HepG2 (cell line): ENCODE results near the gene RIOK2. TPM values are rescaled to one million over a fixed set of nuclear protein-coding genes. Genes with fewer than 3 reads are reported as not detected.

Source experiments
- ATAC-seq: fragments of 200-7000 bp; cut with Tn5 transposase; 3 replicates; pipeline ENCODE4 v1.9.1; 2020; ENCODE audit warnings: mild to moderate bottlenecking, moderate library complexity
- BruUV-seq: library from RNA; stranded (reverse); fragments of 400-500 nt; replicated peaks from 2 replicates; lab custom pipeline; 2021; lab: Mats Ljungman, UMichigan
- CTCF ChIA-PET: fragments of 300-600 bp; formaldehyde crosslinking; extraction: SDS; loops from one replicate; lab custom pipeline; 2021; ENCODE audit warnings: low total read pairs, inconsistent platforms, low intra/inter-chr PET ratio; lab: Yijun Ruan, JAX
- POLR2A ChIA-PET: fragments of 350-600 bp; sonication (Branson Sonifier 250); formaldehyde crosslinking; loops from one replicate; lab custom pipeline; 2020; ENCODE audit warnings: antibody characterized with exemption, inconsistent platforms; lab: Yijun Ruan, JAX
- DNase-seq: peaks from one replicate; pipeline ENCODE4 v3.0.0-alpha.2; 2015; ENCODE audit warnings: low spot score
- FAIRE-seq: peaks from 3 replicates; lab custom pipeline; 2011; peaks lifted over from hg19 to GRCh38; lab: Jason Lieb, UNC
- H2AFZ ChIP-seq: one replicate; pipeline ENCODE4 v1.6.1; 2011; ENCODE audit warnings: low read length, inconsistent platforms
- H3K27ac ChIP-seq: fragments of 300-600 bp; 3 replicates; pipeline ENCODE4 v1.8.0; 2011; ENCODE audit warnings: mixed run types, mild to moderate bottlenecking, mixed read lengths, low read length, inconsistent platforms; ENCODE audit not compliant: insufficient read depth; ENCODE audit errors: extremely low read length
- H3K27me3 ChIP-seq, 2 experiments: fragments of 200-600 bp in 1 of 2; 2 replicates in 1 of 2; 3 replicates in 1 of 2; pipeline versions ENCODE4 v1.6.0 to v1.8.0; 2011; ENCODE audit warnings: low read length in 2 of 2, mild to moderate bottlenecking in 2 of 2, moderate library complexity in 2 of 2, inconsistent platforms in 1 of 2; ENCODE audit not compliant: insufficient read depth in 2 of 2, control insufficient read depth in 1 of 2
- H3K36me3 ChIP-seq, 2 experiments: fragments of 200-600 bp in 1 of 2; replicated peaks in 1 of 2; 2 replicates in 1 of 2; 3 replicates in 1 of 2; pipeline versions ENCODE4 v1.5.1 to v1.8.0; 2011; ENCODE audit warnings: low read length in 2 of 2, inconsistent platforms in 1 of 2; ENCODE audit not compliant: insufficient read depth in 2 of 2, control insufficient read depth in 1 of 2
- H3K4me1 ChIP-seq: 2 replicates; pipeline ENCODE4 v1.5.1; 2012; ENCODE audit warnings: low read length, inconsistent platforms; ENCODE audit not compliant: insufficient read depth
- H3K4me2 ChIP-seq: 2 replicates; pipeline ENCODE4 v1.6.0; 2011; ENCODE audit warnings: low read depth, low read length, inconsistent platforms
- H3K4me3 ChIP-seq, 3 experiments: fragments of 200-600 bp in 1 of 3; sonication (generic), shearing (Covaris generic) in 1 of 3; replicated peaks in 1 of 3; 2 replicates each; pipeline ENCODE4 v1.5.1; 2011 to 2016; ENCODE audit warnings: low read length in 3 of 3, inconsistent platforms in 2 of 3, low read depth in 2 of 3, mild to moderate bottlenecking in 2 of 3, control low read depth in 1 of 3, mixed read lengths in 1 of 3; ENCODE audit not compliant: insufficient read depth in 1 of 3
- H3K79me2 ChIP-seq: one replicate; pipeline ENCODE4 v1.6.1; 2011; ENCODE audit warnings: low read length, inconsistent platforms; ENCODE audit not compliant: insufficient read depth
- H3K9ac ChIP-seq: 2 replicates; pipeline ENCODE4 v1.6.0; 2011; ENCODE audit warnings: mild to moderate bottlenecking, low read depth, low read length, inconsistent platforms; ENCODE audit not compliant: insufficient read depth
- H3K9me3 ChIP-seq: 2 replicates; pipeline ENCODE4 v1.5.1; 2012; ENCODE audit warnings: mild to moderate bottlenecking, low read length
- H4K20me1 ChIP-seq: 2 replicates; pipeline ENCODE4 v1.6.0; 2011; ENCODE audit warnings: inconsistent platforms, mild to moderate bottlenecking, low read length, moderate library complexity; ENCODE audit not compliant: insufficient read depth
- CENPT ChIP-seq: sonication (generic); formaldehyde crosslinking; IDR thresholded peaks from 2 replicates; pipeline ENCODE4 v1.8.0; 2022; ENCODE audit warnings: low read depth, mild to moderate bottlenecking, moderate library complexity, missing genetic modification reagents
- MAFF ChIP-seq: IDR thresholded peaks from 2 replicates; pipeline ENCODE4 v1.6.1; 2011; ENCODE audit warnings: low read depth, low read length, improper control_type of control experiment
- MAFK ChIP-seq, 2 experiments: IDR thresholded peaks in 1 of 2; conservative IDR thresholded peaks in 1 of 2; 2 replicates each; pipeline ENCODE4 v1.6.1; 2011; ENCODE audit warnings: improper control_type of control experiment in 2 of 2, low read length in 2 of 2
- WGBS: methylation state at CpG from one replicate; pipeline ENCODE4 v1.1.6; 2017; ENCODE audit warnings: low lambda C conversion rate; 5-methylcytosine and 5-hydroxymethylcytosine counted together
- in situ Hi-C: cut with HindIII; loops from 2 replicates; pipeline ENCODE4 v1.10.0; 2017; ENCODE audit warnings: low pct_unique_long_range_greater_than_20kb; ENCODE audit not compliant: extremely low pct_ligation_motif_present
- intact Hi-C: fragments of 100-400 bp; cut with micrococcal nuclease; formaldehyde crosslinking; loops from one replicate; pipeline ENCODE4 v1.10.0; 2022; ENCODE audit not compliant: unreplicated experiment
- polyA plus RNA-seq, 8 experiments: library from polyadenylated mRNA; depleted of rRNA in 3 of 8; stranded (reverse) in 7 of 8; unstranded in 1 of 8; fragments of >200 nt; fragmentation: Illumina TruSeq in 4 of 8; extraction: Trizol in 4 of 8; gene quantifications; 2 replicates each; pipeline versions ENCODE4 v1.2.1 to v1.2.3, GENCODE V29; 2011 to 2016; ENCODE audit warnings: low read depth in 4 of 8, missing spikeins in 1 of 8, mixed read lengths in 1 of 8; ENCODE audit not compliant: insufficient read depth in 1 of 8
- small RNA-seq, 3 experiments: library from RNA; depleted of rRNA; stranded (forward); fragments of <200 nt; gene quantifications; one replicate each; pipeline ENCODE3, GENCODE V24; 2012; ENCODE audit warnings: low read depth in 2 of 3, low replicate concordance in 1 of 3; ENCODE audit not compliant: insufficient read length in 3 of 3, insufficient read depth in 2 of 3
- total RNA-seq, 5 experiments: library from RNA; depleted of rRNA; stranded (reverse); fragments of >200 nt; fragmentation: Illumina TruSeq; extraction: Trizol; gene quantifications; 2 replicates each; pipeline ENCODE4 v1.2.3, GENCODE V29; 2016; ENCODE audit warnings: low read depth in 1 of 5

Gene RIOK2
- total and polyA plus RNA-seq, 2 of the 13 experiments (the other 11 are each of a cell fraction or from before 2014, with no cell fraction given) = 8.1 to 46.6 TPM

DNA sequence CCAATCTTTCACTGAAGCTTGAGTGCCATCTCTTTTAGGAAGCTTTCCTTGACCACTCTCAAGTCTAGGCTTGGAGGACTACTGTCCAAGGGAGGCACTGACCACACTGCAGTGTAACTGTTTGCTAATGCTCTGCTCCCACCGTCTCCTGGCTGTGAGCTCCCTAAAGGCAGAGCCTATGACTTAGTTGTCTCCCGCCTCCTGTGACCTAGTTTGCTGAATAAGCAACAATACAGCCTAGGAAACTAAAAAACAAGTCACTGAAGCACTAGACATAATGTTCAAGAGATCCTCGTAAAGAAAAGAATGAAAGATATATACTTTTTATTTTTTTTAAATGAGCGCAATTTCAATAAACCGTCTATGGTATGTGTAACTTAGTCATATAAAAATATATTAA lies 72.0 kb downstream of the RIOK2 start:
- no peaks in the 10 kb centered on the region for H3K36me3 ChIP-seq
- H3K4me3 ChIP-seq = no peak overlapping the region; a peak in 1 of 6 replicates
- FAIRE-seq = no peak
- in situ Hi-C loops (no loop called here), intact Hi-C loops (no loop called here)
- peak; percentile 58 for TF ChIP-seq MAFF
- no peak for TF ChIP-seq CENPT (CRISPR knock-in tag)
- peak; percentile 58 to 63; a peak in 2 of 4 replicates for TF ChIP-seq MAFK (conservative IDR thresholded peaks at IDR 0.05 in 1 of 2, IDR thresholded peaks at IDR 0.05 in 1 of 2; ENCODE audit: low read length in 2 of 2)
- H3K9ac ChIP-seq = no peak overlapping the region
- peak overlapping the region; percentile 51 for H3K4me2 ChIP-seq
- no peak; the same call in 2 of the 3 replicates for ATAC-seq
- ChIA-PET POLR2A (no interaction called here), CTCF (no interaction called here)
- no peaks in the 10 kb centered on the region for H3K9me3 ChIP-seq
- H3K27ac ChIP-seq = no peak overlapping the region
- BruUV-seq = no TSS peak
- peaks cover 0 to 2% of the 10 kb centered on the region in 2 experiments; a peak in 2 of 5 replicates for H3K27me3 ChIP-seq
- no peaks in the 10 kb centered on the region for H3K79me2 ChIP-seq
- no peaks in the 10 kb centered on the region for H4K20me1 ChIP-seq
- DNase-seq = no peak
- 60% methylated on average over 5 of the region's 5 CpGs for WGBS
- H2AFZ ChIP-seq = no peak overlapping the region
- peaks cover 20% of the 10 kb centered on the region for H3K4me1 ChIP-seq

Small RNA genes within 50 kb of the gene (small RNA-seq; reads per million reads assigned to genes)
- 0 reads per million in 3 experiments for gene RNU1-73P

Other genes starting within 250 kb of the RIOK2 start
- 14.7 and 16.9 TPM in 2 replicates for gene LNPEP, start 247.2 kb downstream of the RIOK2 start, total RNA-seq (2016; rRNA removed; fragmentation: Illumina TruSeq; extraction: Trizol)
- gene LNPEP, start 247.2 kb downstream of the RIOK2 start, polyA plus RNA-seq (2011; rRNA removed) = 6.3 and 8.0 TPM in 2 replicates
- not detected in 2 replicates for gene LIX1, start 40.6 kb downstream of the RIOK2 start, total RNA-seq (2016; rRNA removed; fragmentation: Illumina TruSeq; extraction: Trizol)
- not detected in 2 replicates for gene LIX1, start 40.6 kb downstream of the RIOK2 start, polyA plus RNA-seq (2011; rRNA removed)